ENCODE data around the gene NXF2.
"Not testable (repeated sequence)": the region's sequence is repeated elsewhere in the genome, so short reads cannot be mapped to it uniquely, and the experiment has no call there.

NXF2 gene, protein sequence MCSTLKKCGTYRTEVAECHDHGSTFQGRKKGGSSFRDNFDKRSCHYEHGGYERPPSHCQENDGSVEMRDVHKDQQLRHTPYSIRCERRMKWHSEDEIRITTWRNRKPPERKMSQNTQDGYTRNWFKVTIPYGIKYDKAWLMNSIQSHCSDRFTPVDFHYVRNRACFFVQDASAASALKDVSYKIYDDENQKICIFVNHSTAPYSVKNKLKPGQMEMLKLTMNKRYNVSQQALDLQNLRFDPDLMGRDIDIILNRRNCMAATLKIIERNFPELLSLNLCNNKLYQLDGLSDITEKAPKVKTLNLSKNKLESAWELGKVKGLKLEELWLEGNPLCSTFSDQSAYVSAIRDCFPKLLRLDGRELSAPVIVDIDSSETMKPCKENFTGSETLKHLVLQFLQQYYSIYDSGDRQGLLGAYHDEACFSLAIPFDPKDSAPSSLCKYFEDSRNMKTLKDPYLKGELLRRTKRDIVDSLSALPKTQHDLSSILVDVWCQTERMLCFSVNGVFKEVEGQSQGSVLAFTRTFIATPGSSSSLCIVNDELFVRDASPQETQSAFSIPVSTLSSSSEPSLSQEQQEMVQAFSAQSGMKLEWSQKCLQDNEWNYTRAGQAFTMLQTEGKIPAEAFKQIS

GRCh38 chrX:102246893-102247292, at the start of gene NXF2:
NXF2 (plus strand) TSS chrX:102247167; CDS start chrX:102307079, 59,912 bp downstream.
- DNase-seq (ENCODE audit: low read depth in 2 of 3, low spot score in 2 of 3), result not testable (repeated sequence)

DNA sequence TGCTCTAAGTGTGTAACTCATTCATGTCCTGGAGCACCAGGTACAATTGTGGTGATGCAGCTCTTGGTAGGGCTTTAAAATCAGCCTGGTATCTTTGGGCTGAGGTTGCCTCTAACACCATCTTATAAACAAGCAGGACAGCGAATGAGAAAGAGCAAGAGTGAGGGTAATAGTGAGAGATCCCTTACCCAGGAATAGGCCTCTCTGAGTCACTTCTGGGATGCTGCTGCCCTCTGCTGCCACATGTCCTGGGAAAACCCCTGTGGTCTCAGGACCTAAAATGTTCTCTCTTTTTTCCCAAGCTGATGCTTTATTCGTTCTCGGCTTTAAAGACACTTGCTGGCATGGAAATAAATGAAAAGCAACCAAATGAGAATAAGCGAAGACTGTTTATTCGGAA, 39.0 kb upstream of the NXF2 start:
- not testable (repeated sequence) for DNase-seq (ENCODE audit: low read depth in 2 of 3, low spot score in 2 of 3)

GRCh38 chrX:102214986-102215385, 32.0 kb upstream of the NXF2 start, which contains the start of gene TCP11X1:
TCP11X1 (plus strand) TSS chrX:102215301.
- not testable (repeated sequence) for DNase-seq (ENCODE audit: low read depth in 2 of 3, low spot score in 2 of 3)

DNA sequence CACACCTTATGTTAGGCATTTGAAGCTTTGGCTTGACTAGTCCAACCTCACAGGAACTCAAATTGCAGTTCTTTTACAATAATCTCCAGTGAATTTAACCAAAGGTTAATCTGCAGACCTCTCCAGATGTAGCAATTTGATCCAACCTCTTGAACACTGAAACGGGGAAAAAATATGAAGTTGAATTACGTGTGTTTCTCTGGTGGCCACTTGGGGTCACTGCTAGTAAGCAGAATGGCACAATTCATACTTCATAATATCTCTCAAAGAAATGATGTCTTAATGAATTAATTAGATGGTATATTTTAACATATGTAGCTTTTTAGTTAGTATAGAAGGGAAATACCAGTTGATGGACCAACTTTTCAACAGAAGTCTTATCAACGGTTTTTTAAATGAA, 30.5 kb upstream of the NXF2 start:
- not testable (repeated sequence) for DNase-seq (ENCODE audit: low read depth in 2 of 3, low spot score in 2 of 3)

GRCh38 chrX:102235678-102236077, 11.3 kb upstream of the NXF2 start:
- DNase-seq (ENCODE audit: low read depth in 2 of 3, low spot score in 2 of 3), result not testable (repeated sequence)

- not testable (repeated sequence) for DNase-seq (ENCODE audit: low read depth in 2 of 3, low spot score in 2 of 3)
Observed at GRCh38 chrX:102240265-102240664, 6.7 kb upstream of the NXF2 start.

DNA sequence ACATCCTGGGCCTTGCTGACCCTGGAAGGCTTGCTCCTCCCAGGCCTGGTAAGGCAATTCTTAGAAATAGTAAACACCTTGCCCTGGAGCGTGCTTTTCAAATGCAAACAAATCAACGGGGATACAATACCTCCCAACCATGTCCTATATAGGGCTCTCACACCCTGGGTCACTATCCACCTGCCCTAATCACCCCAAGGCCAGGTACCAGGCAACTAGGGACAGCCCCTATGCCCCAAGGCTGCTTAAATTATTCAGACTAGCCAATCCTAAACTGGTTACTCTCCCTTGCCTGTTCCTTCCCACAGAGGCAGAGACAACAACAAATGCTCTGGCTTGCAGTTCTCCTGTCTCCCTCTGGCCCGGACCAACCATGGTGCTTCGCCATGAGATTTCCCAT, 25.3 kb downstream of the NXF2 start:
- not testable (repeated sequence) for DNase-seq (ENCODE audit: low read depth in 2 of 3, low spot score in 2 of 3)

DNA sequence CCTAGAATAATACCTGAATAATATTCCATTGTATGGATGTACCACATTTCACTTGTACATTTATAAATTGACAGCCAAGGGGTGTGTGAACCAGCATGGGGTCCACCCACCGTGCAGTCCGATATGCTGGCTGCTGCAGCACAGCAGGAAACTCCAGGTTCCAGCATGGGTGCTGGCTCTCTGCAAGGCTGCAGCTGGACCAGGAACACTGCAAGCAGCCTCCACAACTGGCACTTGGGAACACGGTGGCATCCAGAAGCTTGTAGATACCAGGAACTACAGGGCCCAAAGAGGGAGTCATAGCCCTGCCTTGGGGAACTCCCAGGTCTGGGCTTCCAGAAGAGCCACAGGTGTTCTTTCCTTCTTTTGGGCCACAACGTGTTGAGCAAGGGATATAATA, 91.2 kb downstream of the NXF2 start:
- no peak for DNase-seq (ENCODE audit: low read depth in 2 of 3, low spot score in 2 of 3)

DNA sequence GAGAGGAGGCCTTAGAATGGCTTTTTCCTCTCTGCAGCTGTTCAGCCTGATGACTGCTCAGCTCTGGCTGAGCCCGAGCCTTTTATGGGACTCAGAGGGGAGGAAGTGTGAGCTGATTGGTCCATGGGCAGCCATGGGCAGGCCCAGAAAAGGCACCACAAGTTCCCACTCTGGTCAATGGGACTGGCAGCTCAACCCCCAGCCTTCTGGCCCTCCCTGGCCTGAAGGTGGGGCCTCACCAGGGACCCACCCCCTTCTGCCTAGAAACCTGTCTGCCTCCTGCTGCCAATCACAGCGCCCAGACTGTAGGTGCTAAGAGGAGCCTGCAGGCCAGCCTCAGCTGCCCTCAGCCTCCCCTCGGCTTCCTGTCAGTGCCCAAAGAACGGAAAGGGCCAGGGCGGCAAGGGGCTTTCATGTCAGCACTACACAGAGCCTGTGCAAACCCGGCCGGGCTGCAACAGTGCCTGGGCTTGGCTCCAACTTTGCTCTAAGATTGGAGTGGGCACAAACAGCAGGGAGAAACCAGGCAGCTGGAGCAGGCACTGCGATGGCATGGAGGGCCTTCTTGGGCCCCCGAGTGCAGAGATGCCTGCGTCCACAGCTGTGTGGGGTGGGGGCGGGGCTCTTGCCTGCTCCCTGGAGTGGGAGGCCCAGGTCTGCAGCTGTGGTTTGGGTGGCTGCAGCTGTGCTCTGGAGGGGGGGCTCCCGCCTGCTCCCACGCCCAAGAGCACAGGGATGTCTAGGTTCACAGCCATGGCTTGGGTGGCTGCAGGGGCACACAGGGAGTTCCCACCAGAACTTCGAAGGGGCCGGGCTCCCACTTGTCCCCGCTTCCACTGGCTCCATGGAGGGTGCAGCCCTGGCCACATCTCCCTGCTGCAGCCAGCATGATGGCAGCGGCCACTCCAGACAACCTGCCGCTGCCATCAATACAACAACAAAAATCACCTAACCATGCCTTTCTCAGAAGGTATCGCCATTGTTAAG, 92.6 kb downstream of the NXF2 start:
- no peak for DNase-seq (ENCODE audit: low read depth in 2 of 3, low spot score in 2 of 3)

DNA sequence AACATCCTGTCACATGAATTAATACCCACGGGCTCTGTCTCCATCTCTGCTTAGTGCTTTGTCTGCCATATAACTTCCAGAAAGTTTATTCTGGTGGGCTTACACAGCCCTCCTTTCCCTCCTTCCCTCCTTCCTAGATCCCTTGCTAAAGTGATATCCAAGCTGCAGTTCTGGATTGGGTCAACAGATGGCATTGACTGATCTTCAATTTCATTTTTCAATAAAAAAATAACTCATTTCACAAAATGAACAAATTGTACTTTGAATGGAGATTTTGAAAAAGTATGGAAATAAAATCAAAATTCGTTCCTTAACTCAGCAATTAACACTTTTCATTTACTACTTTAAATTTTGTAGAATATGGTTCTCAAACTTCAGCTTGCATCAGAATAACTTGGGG, 94.9 kb downstream of the NXF2 start:
- DNase-seq (ENCODE audit: low read depth in 2 of 3, low spot score in 2 of 3), result no peak

DNA sequence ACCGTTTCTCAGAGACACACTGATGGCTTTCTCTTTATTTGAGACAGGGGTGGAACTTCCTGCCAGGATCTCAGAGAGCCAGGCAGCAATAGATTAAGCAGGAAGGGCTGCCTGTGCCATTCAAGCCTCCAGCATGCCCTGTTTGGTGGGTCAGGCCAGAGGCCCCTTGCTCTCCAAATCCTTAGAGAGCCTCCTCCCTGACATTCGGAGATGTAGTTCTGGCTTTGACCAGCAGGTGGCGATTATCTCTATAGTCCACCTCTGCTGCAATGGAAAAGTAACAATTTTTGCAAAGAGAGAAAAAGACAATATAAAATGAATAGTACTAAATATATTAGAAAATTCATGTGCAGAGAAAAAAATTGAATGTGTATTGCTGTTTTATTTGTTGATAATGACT, 98.9 kb downstream of the NXF2 start:
- DNase-seq (ENCODE audit: low read depth in 2 of 3, low spot score in 2 of 3), result peak in 2 of 3 experiments; percentile 37 to 48

All from activated CD8-positive, alpha-beta memory T cell treated with anti-CD3 and anti-CD28 coated beads for 48 hours (primary cell).